K562 (cell line): Measurements from ENCODE around the gene SLC11A1. TPM values are rescaled to one million over a fixed set of nuclear protein-coding genes. Genes with fewer than 3 reads are reported as not detected.

Experiments
- ATAC-seq: fragments of 200-7000 bp; cut with Tn5 transposase; 3 replicates; pipeline ENCODE4 v1.9.1; 2020; ENCODE audit warnings: moderate library complexity
- BruUV-seq: library from RNA; stranded (reverse); fragments of 400-500 nt; replicated peaks from 2 replicates; lab custom pipeline; 2021; lab: Mats Ljungman, UMichigan
- CTCF ChIA-PET: fragments of 300-600 bp; formaldehyde crosslinking; extraction: SDS; loops from one replicate; lab custom pipeline; 2021; ENCODE audit warnings: low intra/inter-chr PET ratio; lab: Yijun Ruan, JAX
- POLR2A ChIA-PET: fragments of 300-600, 350-650 bp; sonication (Branson Sonifier 250); formaldehyde crosslinking; extraction: SDS; loops from one replicate; lab custom pipeline; 2021; ENCODE audit warnings: antibody characterized with exemption, inconsistent platforms; lab: Yijun Ruan, JAX
- DNase-seq, 4 experiments: peaks; one replicate each; pipeline versions ENCODE4 v3.0.0 to v3.0.0-alpha.2; 2011 to 2018; ENCODE audit warnings: low spot score in 3 of 4, mixed read lengths in 3 of 4; ENCODE audit errors: extremely low read depth in 1 of 4
- FAIRE-seq: peaks from 2 replicates; lab custom pipeline; 2011; peaks lifted over from hg19 to GRCh38; lab: Jason Lieb, UNC
- H2AFZ ChIP-seq: 2 replicates; pipeline ENCODE4 v1.6.0; 2011; ENCODE audit warnings: low read depth, low read length, control low read depth, inconsistent platforms
- H3K27ac ChIP-seq: fragments of 200-600 bp; 3 replicates; pipeline ENCODE4 v1.8.0; 2011; ENCODE audit warnings: low read depth, mild to moderate bottlenecking, control low read depth, inconsistent platforms, low read length, moderate library complexity, mixed read lengths; ENCODE audit errors: extremely low read depth
- H3K27me3 ChIP-seq, 2 experiments: fragments of 300-600 bp in 1 of 2; 2 replicates in 1 of 2; 3 replicates in 1 of 2; pipeline versions ENCODE4 v1.6.0 to v1.8.0; 2011; ENCODE audit warnings: inconsistent platforms in 2 of 2, low read length in 2 of 2, mild to moderate bottlenecking in 1 of 2, mixed read lengths in 1 of 2, moderate library complexity in 1 of 2; ENCODE audit not compliant: control insufficient read depth in 2 of 2, insufficient read depth in 2 of 2
- H3K36me3 ChIP-seq: fragments of 300-600 bp; 3 replicates; pipeline ENCODE4 v1.8.0; 2011; ENCODE audit warnings: mild to moderate bottlenecking, low read length, inconsistent platforms; ENCODE audit not compliant: control insufficient read depth, insufficient read depth
- H3K4me1 ChIP-seq, 2 experiments: fragments of 200-600 bp in 1 of 2; replicated peaks in 1 of 2; 2 replicates in 1 of 2; 3 replicates in 1 of 2; pipeline versions ENCODE4 v1.5.1 to v1.8.0; 2011; ENCODE audit warnings: inconsistent platforms in 2 of 2, low read length in 2 of 2, mild to moderate bottlenecking in 1 of 2, mixed read lengths in 1 of 2, moderate library complexity in 1 of 2; ENCODE audit not compliant: control insufficient read depth in 2 of 2, insufficient read depth in 2 of 2
- H3K4me2 ChIP-seq: 2 replicates; pipeline ENCODE4 v1.6.1; 2011; ENCODE audit warnings: low read length, control low read depth, inconsistent platforms, mixed read lengths; ENCODE audit not compliant: insufficient read depth
- H3K4me3 ChIP-seq: fragments of 200-600 bp; sonication (generic), shearing (Covaris generic); 2 replicates; pipeline ENCODE4 v1.5.1; 2016; ENCODE audit warnings: control low read depth, inconsistent platforms
- H3K79me2 ChIP-seq: fragments of 200-600 bp; 3 replicates; pipeline ENCODE4 v1.8.0; 2011; ENCODE audit warnings: low read length, inconsistent platforms; ENCODE audit not compliant: control insufficient read depth, insufficient read depth
- H3K9ac ChIP-seq, 2 experiments: 2 replicates each; pipeline versions ENCODE4 v1.6.0 to v1.6.1; 2011; ENCODE audit warnings: low read depth in 2 of 2, low read length in 2 of 2, control low read depth in 1 of 2, inconsistent platforms in 1 of 2, mild to moderate bottlenecking in 1 of 2, mixed read lengths in 1 of 2; ENCODE audit not compliant: insufficient read depth in 1 of 2
- H3K9me1 ChIP-seq: one replicate; pipeline ENCODE4 v1.6.0; 2011; ENCODE audit warnings: inconsistent platforms, mild to moderate bottlenecking, low read length, moderate library complexity; ENCODE audit not compliant: control insufficient read depth, insufficient read depth
- H3K9me3 ChIP-seq: replicated peaks from 2 replicates; pipeline ENCODE4 v1.5.1; 2011; ENCODE audit warnings: low read depth, low read length, inconsistent platforms; ENCODE audit not compliant: control insufficient read depth, insufficient read depth
- H4K20me1 ChIP-seq: replicated peaks from 2 replicates; pipeline ENCODE4 v1.6.1; 2011; ENCODE audit warnings: low read length, inconsistent platforms, mixed read lengths; ENCODE audit not compliant: control insufficient read depth, insufficient read depth
- HIVEP1 ChIP-seq: fragments of 250-450 bp; sonication (Bioruptor Pico); IDR thresholded peaks from 2 replicates; pipeline ENCODE4 v1.4.0; 2020; ENCODE audit warnings: mild to moderate bottlenecking
- HMGXB4 ChIP-seq: sonication (generic); formaldehyde crosslinking; IDR thresholded peaks from 2 replicates; pipeline ENCODE4 v1.8.1; 2023; ENCODE audit warnings: mild to moderate bottlenecking, missing genetic modification reagents
- JUND ChIP-seq, 2 experiments: IDR thresholded peaks; 2 replicates in 1 of 2; 3 replicates in 1 of 2; pipeline ENCODE4 v1.6.1; 2011; ENCODE audit warnings: borderline replicate concordance in 2 of 2, low read depth in 2 of 2, low read length in 2 of 2, improper control_type of control experiment in 1 of 2, missing biosample characterization in 1 of 2, missing genetic modification characterization in 1 of 2, missing genetic modification reagents in 1 of 2
- MCM2 ChIP-seq: fragments of 450-650 bp; IDR thresholded peaks from 2 replicates; pipeline ENCODE4 v1.6.1; 2017; ENCODE audit warnings: low read depth, mild to moderate bottlenecking
- PTBP1 ChIP-seq: fragments of 200-400 bp; formaldehyde crosslinking; IDR thresholded peaks from 2 replicates; pipeline ENCODE4 v1.6.1; 2017; ENCODE audit warnings: low read depth, low read length
- RAD21 ChIP-seq, 2 experiments: fragments of 250-450 bp in 1 of 2; fragments of 450-650 bp in 1 of 2; sonication (Bioruptor Pico) in 1 of 2; formaldehyde crosslinking in 1 of 2; IDR thresholded peaks in 1 of 2; conservative IDR thresholded peaks in 1 of 2; 2 replicates each; pipeline versions ENCODE4 v1.4.0 to v1.8.0; 2020 to 2022; ENCODE audit warnings: mild to moderate bottlenecking in 2 of 2, moderate library complexity in 1 of 2
- SRSF3 ChIP-seq: fragments of 200-400 bp; formaldehyde crosslinking; IDR thresholded peaks from 2 replicates; pipeline ENCODE4 v1.6.1; 2016; ENCODE audit warnings: mild to moderate bottlenecking, low read length, moderate library complexity; ENCODE audit not compliant: insufficient read depth
- TCF3 ChIP-seq: sonication (generic); formaldehyde crosslinking; IDR thresholded peaks from 2 replicates; pipeline ENCODE4 v1.4.0; 2020; ENCODE audit warnings: mild to moderate bottlenecking, missing genetic modification reagents
- ZNF140 ChIP-seq: fragments of 250-450 bp; sonication (Bioruptor Pico); IDR thresholded peaks from 2 replicates; pipeline ENCODE4 v1.8.0; 2021; ENCODE audit warnings: moderate library complexity, mild to moderate bottlenecking, inconsistent platforms
- ZNF444 ChIP-seq: fragments of 250-450 bp; sonication (Bioruptor Pico); IDR thresholded peaks from 2 replicates; pipeline ENCODE4 v1.4.0; 2020; ENCODE audit warnings: mild to moderate bottlenecking, moderate library complexity
- WGBS: fragments of 100-300 bp; shearing (Covaris generic); methylation state at CpG from one replicate; pipeline ENCODE4 v1.1.6; 2016; ENCODE audit warnings: low coverage, mixed read lengths; ENCODE audit not compliant: insufficient coverage; ENCODE audit errors: missing lambda C conversion rate; 5-methylcytosine and 5-hydroxymethylcytosine counted together
- in situ Hi-C: fragments of 300-500 bp; cut with MboI; formaldehyde crosslinking; loops from 4 replicates; pipeline ENCODE4 v1.15.0; 2018; ENCODE audit warnings: inconsistent platforms, mixed read lengths
- intact Hi-C: fragments of 100-400 bp; cut with micrococcal nuclease; formaldehyde crosslinking; loops from 2 replicates; pipeline ENCODE4 v1.14.2; 2022
- polyA plus RNA-seq, 8 experiments: library from polyadenylated mRNA; depleted of rRNA in 4 of 8; stranded (reverse) in 5 of 8; unstranded in 3 of 8; fragments of >200 nt; fragmentation: Nextera tagmentation in 2 of 8; fragmentation: Illumina TruSeq in 1 of 8; extraction: Ambion mirVana in 2 of 8; extraction: Trizol in 1 of 8; gene quantifications; 2 replicates each; pipeline versions ENCODE4 v1.2.1 to v1.2.3, GENCODE V29; 2011 to 2014; ENCODE audit warnings: inconsistent platforms in 1 of 8, missing spikeins in 1 of 8
- total RNA-seq, 7 experiments: library from RNA; depleted of rRNA in 6 of 7; stranded (reverse); fragments of >200 nt in 6 of 7; fragmentation: Illumina TruSeq in 2 of 7; extraction: Trizol in 2 of 7; gene quantifications; 2 replicates each; pipeline versions ENCODE4 v1.2.1 to v1.2.3, GENCODE V29; 2011 to 2021; ENCODE audit warnings: low replicate concordance in 1 of 7
- TF ChIP-seq, protein P1 (sequence below), 2 experiments: IDR thresholded peaks in 1 of 2; conservative IDR thresholded peaks in 1 of 2; 2 replicates each; pipeline ENCODE4 v1.6.1; 2016; ENCODE audit warnings: low read depth in 2 of 2, mild to moderate bottlenecking in 1 of 2, missing compliant biosample characterization in 1 of 2, missing genetic modification characterization in 1 of 2, moderate library complexity in 1 of 2

Gene SLC11A1
- total and polyA plus RNA-seq, 9 of the 15 experiments (the other 6 are each of a cell fraction or from before 2014, with no cell fraction given) = 0.35 to 1.6 (median 0.65) TPM

GRCh38 chr2:218430721-218431120, 48.6 kb downstream of the SLC11A1 start:
- H3K4me2 ChIP-seq = no peak overlapping the region
- POLR2A ChIA-PET = interaction anchor here (0.5 to 1.4 kb wide), 2 partner anchors 9 to 23 kb away, joined by 3 to 6 read pairs; no protein-coding TSS in a partner anchor
- no peaks in the 10 kb centered on the region for H3K27me3 ChIP-seq
- WGBS = 76% methylated on average over 3 of the region's 11 CpGs
- no TSS peak for BruUV-seq
- ATAC-seq = no peak
- 0 out of 4 replicates have a peak overlapping the region, but pooled peaks of 1 of the 2 experiments have one; percentile 58 for H3K9ac ChIP-seq
- in situ Hi-C loops = no loop called here
- H3K9me1 ChIP-seq = no peaks in the 10 kb centered on the region
- no peak for DNase-seq
- TF ChIP-seq PTBP1 (no peak), RAD21 (CRISPR knock-in tag; conservative IDR thresholded peaks at IDR 0.05 in 1 of 2, IDR thresholded peaks at IDR 0.05 in 1 of 2) (no peak), ZNF140 (CRISPR knock-in tag) (no peak), JUND (IDR thresholded peaks at IDR 0.05; ENCODE audit: borderline replicate concordance, low read depth, low read length) (no peak), JUND (tag; IDR thresholded peaks at IDR 0.05; ENCODE audit: borderline replicate concordance, low read depth, low read length) (no peak), HMGXB4 (CRISPR knock-in tag) (no peak), ZNF444 (CRISPR knock-in tag) (no peak), SRSF3 (no peak), HIVEP1 (no peak), MCM2 (no peak), TCF3 (CRISPR knock-in tag) (no peak)
- TF ChIP-seq, protein P1, sequence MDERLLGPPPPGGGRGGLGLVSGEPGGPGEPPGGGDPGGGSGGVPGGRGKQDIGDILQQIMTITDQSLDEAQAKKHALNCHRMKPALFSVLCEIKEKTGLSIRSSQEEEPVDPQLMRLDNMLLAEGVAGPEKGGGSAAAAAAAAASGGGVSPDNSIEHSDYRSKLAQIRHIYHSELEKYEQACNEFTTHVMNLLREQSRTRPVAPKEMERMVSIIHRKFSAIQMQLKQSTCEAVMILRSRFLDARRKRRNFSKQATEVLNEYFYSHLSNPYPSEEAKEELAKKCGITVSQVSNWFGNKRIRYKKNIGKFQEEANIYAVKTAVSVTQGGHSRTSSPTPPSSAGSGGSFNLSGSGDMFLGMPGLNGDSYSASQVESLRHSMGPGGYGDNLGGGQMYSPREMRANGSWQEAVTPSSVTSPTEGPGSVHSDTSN (CRISPR knock-in tag; IDR thresholded peaks at IDR 0.05; ENCODE audit: low read depth) = no peak
- TF ChIP-seq, protein P1 (tag; conservative IDR thresholded peaks at IDR 0.05; ENCODE audit: low read depth) = no peak
- CTCF ChIA-PET = no interaction called here
- no peaks in the 10 kb centered on the region for H3K9me3 ChIP-seq
- no peak for FAIRE-seq
- no peak overlapping the region for H2AFZ ChIP-seq
- peaks cover 5 to 26% of the 10 kb centered on the region in 2 experiments for H3K4me1 ChIP-seq
- no peaks in the 10 kb centered on the region for H3K79me2 ChIP-seq
- H3K4me3 ChIP-seq = no peak overlapping the region
- H3K27ac ChIP-seq = no peak overlapping the region
- intact Hi-C loops = no loop called here
- no peaks in the 10 kb centered on the region for H3K36me3 ChIP-seq
- no peaks in the 10 kb centered on the region for H4K20me1 ChIP-seq
